Fibroblast of skin of left quadriceps (primary cell): ENCODE data around the gene RADIL.
"Not testable (repeated sequence)": the region's sequence is repeated elsewhere in the genome, so short reads cannot be mapped to it uniquely, and the experiment has no call there.

Experiments used
- DNase-seq, 2 experiments: peaks; one replicate each; pipeline ENCODE4 v3.0.0-alpha.2; 2013; ENCODE audit warnings: low read depth in 2 of 2

Gene RADIL, protein sequence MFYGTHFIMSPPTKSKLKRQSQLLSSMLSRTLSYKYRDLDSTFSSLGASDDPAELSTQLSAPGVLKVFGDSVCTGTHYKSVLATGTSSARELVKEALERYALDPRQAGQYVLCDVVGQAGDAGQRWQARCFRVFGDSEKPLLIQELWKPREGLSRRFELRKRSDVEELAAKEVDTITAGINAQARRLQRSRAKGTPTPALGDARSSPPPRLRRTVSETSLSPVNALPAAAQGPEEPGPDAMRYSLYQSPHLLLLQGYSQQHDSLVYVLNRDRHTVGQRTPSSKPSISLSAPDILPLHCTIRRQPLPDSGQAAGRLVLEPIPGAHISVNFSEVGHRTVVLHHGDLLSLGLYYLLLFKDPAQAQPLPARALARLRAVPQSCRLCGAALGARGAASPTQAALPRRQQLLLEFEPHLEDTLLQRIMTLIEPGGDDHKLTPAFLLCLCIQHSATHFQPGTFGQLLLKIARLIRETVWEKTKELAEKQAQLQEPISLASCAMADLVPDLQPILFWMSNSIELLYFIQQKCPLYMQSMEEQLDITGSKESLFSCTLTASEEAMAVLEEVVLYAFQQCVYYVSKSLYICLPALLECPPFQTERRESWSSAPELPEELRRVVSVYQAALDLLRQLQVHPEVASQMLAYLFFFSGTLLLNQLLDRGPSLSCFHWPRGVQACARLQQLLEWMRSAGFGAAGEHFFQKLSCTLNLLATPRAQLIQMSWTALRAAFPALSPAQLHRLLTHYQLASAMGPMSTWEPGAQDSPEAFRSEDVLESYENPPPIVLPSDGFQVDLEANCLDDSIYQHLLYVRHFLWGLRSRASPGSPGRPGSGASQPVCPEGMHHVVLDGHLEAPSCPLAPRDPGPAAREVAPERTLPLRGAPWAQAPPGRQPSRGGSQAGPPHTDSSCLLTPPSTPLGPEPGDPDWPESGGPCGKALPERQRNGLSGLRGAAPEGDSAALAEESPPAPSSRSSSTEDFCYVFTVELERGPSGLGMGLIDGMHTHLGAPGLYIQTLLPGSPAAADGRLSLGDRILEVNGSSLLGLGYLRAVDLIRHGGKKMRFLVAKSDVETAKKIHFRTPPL

DNA sequence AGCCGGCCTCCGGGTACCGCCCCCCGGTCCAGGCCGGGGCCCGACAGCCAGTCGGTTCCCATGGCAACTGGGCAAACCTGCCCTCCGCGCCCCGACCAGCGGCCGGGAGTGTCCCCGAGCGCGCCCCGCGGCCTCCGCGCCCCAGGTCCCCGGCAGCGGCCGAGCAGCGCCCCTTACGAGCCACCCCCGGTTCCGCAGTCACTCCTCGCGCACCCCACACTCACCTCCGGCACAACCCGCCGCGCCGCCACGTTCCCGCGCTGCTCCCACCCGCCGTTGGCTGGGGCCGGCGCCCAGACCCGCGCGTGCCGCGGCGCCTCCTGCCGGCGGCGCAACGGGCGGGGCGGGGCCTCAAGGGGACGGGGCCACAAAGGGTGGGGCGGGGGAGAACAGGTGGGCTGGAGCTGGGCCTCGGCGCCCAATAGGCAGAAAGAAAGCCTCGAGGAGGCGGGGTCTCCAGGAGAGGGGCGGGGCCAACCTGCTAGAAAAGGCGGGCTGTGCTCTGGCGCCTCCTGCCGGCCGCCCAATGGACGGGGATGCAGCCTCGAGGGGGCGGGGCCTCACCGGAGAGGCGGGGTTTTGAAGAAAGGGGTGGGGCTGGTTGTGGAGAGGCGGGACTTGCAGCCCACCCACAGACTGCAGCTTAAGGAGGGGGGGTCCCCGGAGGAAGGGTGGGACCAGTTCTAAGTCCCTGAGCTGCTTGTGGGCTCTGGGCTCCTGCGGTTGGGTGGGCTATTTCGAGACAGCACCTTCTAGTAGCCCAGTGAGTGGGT is at the start of gene RADIL:
Gene RADIL, minus strand, starts transcription at position 345 of the 773 bp plus-strand sequence. CDS start 5,577 bp downstream, outside the sequence.
- DNase-seq: peak; percentile 71 to 74

DNA sequence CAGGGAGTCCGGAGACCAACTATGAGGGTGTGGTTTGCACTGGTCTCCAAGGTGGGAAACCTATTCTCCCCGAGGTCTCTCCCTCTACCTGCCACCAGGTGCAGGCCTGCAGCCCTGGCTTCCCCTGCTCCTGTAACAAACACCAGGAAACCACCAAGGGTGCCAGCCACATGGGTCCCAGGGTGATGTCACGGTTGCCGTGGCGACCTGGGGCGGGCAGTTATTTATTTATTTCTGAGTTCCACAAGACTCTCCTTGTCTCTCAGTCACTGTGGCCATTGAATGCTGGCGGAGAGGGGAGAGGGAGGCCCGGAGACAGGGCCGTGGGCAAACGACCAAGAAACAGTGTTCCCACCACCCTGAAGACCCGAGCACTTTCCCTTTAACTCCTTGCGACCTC is 48.4 kb upstream of the RADIL start:
- no peak for DNase-seq

DNA sequence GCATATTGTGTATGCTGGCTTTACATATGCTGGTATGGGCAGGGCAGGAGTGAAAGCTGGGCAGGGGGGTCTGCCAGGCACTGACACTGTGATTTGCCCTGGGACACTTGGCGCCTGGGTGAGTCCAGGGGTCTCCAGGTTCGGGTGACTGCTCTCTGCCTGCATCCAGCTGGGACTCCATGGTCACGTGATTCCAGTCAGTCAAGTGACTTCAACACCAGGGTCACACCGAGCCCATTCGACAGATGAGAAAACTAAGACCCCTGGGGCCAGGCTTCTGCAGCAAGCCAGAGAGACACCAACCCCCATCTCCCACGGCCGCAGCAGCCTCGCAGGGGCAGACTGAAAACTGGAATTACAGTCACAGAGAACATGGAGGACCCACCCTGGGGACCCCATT is 45.5 kb upstream of the RADIL start:
- no peak for DNase-seq

DNA sequence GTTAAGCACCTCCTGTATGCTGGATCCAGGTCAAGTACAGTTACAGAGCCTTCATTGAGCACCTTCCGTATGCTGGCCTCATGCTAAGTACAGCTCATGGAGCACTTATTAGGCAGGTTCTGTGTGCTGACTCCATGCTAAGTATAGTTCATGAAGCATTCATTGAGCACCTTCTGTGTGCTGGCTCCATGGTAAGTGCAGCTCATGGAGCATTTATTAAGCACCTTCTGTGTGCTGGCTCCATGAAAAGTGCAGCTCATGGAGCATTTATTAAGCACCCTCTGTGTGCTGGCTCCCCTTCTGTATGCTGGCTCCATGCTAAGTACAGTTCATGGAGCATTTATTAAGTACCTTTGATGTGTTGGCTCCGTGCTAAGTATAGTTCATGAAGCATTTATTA is 44.9 kb upstream of the RADIL start:
- no peak for DNase-seq

DNA sequence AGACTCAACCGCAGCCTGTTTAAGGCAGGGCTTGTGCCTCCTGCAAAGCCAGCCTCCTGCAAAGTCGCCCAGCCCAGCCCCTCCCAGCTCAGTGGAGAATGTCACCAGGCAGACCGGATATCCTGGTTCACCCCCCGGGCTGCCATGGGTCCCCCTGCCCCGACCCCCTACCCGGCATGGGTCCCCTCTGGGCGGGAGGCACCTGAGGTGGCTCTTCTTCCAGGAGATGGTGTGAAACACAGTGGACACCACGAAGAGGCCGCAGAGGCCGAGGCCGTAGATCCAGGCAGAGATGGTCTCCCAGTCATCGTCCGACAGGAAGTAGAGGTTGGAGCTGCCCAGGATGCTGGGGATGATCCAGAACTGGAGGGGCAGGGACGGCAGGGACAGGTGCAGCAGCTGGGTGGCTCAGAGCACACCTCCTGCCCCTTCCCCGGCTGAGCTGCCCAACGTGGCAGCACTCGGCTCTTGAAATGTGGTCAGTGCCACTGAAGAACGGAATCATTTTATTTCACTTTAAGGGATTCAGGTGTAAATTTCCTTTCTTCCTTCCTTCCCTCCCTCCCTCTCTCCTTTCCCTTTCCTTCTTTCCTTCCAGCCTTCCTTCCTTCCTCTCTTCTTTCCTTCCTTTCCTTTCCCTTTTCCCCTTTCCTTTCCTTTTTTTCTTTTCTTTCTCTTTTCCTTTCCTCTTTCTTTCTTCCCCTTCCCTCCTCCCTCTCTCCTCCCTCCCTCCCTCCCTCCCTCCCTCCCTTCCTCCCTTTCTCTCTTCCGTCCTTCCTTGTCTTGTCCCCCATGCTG is 36.7 kb upstream of the RADIL start:
- DNase-seq: no peak

DNA sequence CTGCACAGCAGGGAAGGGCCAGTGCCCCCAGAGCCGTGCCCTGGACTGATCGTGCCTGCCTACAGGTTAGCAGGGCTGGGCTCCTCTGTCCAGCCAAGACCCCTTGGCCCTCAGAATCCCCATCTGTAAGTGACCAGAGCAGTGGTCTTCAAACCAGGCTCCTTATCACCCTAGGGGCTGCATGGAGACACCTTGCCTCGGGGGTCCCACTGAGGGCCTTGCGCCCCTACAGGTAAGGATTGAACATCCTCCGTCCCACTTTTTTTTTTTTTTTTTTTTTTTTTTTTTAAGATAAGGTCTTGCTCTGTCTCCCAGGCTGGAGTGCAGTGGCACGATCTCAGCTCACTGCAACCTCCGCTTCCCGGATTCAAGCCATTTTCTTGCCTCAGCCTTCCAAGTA is 32.6 kb upstream of the RADIL start:
- no peak for DNase-seq

DNA sequence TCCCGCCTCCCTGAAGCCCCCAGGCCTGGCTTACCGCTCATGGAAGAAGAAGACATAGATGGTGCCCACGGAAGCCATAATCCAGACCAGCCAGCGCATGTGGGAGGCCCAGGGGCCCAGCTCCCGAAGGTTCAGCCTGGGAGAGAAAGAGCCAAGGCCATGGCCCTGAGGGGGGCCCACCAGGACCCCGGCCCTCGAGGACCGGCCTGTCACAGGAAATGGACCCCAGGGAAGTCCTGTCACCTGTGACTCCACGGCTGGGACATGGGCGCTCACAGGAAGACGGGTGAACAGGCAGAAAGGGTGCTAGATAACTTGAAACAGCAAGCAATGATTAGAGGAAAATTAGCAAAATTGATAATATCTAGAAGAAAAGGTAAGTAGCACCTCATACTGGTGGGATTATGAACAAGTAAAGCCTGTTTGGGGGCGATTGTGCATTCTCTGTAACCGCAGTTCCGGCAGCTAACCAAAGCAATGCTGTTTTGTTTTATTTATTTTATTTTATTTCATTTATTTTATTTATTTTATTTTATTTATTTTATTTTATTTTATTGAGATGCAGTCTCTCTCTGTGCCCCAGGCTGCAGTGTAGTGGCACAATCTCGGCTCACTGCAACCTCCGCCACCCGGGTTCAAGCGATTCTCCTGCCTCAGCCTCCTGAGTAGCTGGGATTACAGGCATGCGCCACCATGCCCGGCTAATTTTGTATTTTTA is 27.8 kb upstream of the RADIL start:
- DNase-seq: no peak

DNA sequence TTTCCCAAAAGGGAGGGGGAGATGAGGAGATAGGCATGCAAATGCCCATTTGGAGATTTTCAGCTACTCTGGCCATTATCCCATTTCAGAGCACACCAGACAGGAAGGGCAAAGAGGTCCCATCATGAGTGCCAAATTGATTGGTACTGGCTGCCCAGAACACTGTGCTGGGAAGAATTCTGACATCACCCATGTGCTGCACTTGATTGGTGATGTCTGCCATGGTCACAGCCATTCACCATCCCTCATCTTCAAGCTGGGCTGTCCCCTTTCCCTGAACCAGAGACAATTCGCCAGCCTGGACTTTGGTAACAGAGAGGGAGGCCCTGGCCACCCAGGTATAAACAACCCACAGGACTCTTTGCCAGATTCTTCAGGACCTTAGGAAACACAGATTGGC is 23.2 kb upstream of the RADIL start:
- DNase-seq: no peak

DNA sequence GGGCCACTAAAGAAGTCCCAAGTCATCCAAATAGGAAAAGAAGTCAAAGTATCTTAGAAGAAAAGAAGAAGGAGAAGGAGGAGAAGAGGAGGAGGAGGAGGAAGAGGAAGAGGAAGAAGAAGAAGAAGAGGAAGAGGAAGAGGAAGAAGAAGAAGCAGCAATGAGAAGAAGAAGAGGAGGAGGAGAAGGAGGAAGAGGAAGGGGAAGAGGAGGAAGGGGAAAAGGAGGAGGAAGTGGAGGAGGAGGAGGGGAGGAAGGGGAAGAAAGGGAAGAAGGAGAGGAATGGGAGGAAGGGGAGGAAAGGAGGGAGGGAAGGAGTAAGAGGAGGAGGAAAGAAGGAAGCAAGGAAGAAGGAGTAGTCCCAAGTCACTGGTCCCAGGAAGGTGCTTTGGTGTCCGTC is 21.7 kb upstream of the RADIL start:
- no peak for DNase-seq

DNA sequence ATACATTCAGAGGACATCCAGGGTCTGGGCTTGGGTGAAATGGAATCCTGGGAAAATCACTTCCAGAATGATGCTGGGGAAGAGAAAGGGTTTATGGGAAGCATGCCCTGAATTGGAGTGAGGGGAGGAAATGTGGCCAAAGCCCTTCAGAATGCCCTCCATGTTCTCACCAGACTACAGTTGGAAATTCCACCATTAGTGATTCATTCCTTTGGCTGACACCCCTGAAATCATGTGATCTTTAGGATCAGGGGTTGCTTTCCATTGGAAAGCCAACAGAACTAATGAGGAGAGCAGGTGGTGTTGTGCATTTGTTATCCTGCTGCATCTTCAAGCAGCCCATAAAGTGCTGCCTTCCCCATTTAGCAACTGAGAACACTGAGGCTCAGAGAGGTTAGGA is 20.8 kb upstream of the RADIL start:
- no peak for DNase-seq

DNA sequence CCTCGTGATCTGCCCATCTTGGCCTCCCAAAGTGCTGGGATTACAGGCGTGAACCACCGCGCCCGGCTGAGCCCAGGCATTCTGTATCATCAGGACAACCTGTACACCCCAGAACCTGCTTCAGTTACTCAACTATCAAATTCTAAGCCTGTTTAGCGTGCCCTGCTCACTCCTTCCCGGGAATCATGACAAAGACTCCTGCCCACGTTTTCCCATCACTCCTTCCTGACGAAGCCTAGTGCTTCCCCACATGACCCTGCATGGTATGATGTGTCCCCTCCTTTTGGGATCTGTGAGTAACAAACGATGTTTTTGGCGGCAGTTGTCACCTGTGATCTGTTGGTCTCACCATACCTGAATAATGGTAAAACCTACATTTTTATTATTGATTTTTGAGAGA is 12.2 kb upstream of the RADIL start:
- no peak for DNase-seq

DNA sequence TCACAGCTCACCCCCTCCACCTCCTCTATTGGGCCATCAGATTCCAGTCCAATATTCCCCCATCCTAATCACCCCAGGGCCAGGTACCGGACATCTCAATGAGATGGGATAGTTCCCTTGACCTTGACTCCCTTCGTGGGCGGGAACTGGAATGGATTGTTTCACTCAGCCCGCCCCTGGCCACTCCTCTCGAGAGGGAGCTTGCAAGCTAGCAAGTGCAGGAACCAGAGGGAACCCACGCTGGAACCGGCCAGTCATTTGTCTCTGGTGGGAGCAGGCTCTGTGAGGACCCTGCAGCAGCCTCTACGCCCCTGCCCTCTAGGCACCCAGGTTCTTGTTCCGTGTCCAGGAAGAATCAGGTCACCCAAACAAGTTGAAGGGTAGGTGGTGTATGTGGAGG is 11.0 kb upstream of the RADIL start:
- DNase-seq: no peak

DNA sequence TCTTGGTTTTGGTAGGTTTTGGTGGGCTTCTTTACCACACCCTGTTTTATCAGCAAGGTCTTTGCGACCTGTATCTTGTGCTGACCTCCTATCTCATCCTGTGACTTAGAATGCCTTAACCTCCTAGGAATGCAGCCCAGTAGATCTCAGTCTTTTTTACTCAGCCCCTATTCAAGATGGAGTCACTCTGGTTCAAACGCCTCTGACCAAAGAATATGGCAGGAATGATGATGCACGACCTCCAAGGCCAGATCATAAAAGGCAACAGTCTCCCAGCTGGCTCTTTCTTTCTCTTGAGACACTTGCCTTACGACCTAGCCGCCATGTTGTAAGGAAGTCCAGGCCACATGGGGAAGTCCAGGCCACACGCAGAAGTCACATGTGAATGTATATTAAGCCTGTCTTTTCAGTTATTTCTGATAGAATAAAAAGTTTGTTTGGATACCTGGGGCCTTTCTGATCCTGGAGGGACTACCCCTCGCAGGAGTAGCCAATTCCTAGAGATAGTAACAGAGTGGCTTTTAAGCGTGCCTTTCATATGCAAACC is 10.5 kb upstream of the RADIL start:
- no peak for DNase-seq

DNA sequence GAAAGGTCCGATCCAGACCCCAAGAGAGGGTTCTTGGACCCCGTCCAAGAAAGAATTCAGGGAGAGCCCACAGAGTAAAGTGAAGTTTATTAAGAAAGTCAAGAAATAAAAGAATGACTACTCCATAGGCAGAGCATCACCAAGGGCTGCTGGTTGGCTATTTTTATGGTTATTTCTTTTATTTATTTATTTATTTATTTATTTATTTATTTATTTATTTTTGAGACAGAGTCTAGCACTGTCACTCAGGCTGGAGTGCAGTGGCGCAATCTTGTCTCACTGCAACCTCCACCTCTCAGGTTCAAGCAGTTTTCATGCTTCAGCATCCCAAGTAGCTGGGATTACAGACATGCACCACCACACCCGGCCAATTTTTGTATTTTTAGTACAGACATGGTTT is 9.7 kb upstream of the RADIL start:
- DNase-seq: not testable (repeated sequence)

DNA sequence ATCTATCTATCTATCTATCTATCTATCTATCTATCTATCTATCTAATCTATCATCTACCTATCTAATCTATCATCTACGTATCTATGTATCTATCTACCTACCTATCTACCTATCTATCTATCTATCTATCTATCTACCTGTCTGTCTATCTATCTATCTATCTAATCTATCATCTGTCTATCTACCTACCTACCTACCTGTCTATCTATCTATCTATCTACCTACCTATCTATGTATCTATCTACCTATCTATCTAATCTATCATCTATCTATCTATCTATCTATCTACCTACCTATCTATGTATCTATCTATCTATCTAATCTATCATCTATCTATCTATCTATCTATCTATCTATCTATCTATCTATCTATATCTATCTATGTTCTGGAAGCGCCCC is 8.0 kb upstream of the RADIL start:
- not testable (repeated sequence) for DNase-seq

DNA sequence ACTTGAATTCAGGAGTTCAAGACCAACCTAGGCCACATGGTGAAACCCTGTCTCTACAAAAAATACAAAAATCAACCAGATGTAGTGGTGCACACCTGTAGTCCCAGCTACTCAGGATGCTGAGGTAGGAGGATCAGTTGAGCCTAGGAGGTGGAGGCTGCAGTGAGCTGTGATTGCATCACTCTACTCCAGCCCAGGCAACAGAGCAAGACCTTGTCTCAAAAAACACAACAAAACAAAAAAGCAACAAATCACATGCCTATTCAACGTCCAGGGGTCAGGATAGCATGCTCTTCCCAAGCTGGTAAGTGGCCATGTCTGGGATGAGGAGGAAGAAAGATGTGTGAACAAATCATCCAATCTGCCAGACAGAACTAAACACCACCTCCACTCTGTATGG is 6.2 kb upstream of the RADIL start:
- no peak for DNase-seq

DNA sequence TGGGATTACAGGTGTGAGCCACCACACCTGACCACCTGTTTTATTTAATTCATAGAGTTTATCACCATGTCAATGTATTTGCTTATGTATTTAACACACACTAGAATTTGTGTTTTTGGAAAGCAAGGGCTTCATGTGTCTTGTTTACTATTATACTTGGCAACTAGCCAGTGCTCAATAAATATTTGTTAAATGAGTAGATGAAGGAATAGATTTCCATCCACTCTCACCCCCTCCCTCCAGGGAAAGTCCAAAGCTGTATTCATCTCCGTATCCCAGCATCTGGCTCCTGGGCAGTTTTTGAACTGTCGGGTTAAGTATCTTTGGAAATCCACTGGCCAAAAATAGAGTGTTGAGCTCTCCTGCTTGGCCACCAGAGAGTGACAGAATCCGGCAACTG is 4.6 kb upstream of the RADIL start:
- no peak for DNase-seq

DNA sequence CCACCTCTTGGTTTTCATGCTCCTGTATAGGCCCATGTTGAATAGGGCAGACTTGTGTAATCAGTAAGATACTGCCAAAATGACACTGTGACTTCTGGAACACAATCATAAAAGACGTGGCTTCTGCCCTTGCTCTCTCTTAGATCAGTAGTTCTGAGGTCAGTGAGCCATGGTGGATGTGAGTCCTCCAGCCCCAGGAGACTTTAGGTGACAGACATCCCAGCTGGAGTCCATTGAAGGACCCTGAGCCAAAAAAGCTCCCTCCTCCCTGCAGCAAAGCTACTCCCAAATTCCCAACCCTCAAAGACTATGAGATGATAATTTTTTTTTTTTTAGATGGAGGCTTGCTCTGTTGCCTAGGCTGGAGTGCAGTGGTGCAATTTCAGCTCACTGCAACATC is 3.2 kb upstream of the RADIL start:
- no peak for DNase-seq

DNA sequence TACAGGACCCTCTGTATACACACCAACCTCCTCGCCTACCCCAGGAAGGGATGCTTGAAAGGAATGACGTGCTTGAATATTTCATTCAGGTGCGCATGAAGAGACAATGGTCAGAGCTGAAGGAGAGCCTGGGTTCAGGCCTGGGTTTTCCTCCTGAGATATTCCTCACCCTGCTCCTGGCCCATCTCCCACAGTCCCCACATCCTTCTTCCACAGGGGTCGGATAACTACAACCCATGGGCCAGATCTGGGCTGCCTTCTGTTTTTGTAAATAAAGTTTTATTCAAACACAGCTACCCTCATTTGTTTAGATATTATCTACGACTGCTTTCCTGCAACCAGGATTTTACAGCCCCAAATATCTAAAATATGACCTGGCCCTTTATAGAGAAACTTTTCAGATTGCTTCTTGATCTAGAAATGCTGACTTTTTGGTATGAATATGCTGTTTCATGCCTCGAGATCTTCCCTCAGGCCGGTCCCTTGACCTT is 1.8 kb upstream of the RADIL start:
- DNase-seq: no peak

DNA sequence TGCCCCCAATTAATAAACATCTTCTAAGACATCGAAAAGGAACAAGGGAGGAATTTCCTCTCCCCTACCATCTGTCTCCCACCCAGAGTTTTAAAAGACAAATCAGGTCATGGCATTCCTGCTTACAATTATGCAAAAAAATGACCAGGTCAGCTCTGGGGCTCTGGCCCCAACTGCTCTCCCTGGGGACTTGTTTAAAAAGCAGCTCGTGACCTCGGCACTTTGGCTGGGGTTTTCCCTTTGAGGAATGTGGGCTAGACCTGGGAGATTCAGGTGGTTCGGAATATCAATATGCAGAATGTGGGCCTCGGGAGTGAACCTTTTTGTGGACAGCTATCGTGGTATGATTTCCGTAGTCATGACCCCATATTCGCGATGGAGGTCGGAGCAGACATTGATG is 648 bp upstream of the RADIL start:
- no peak for DNase-seq
